ENCODE results near the gene ATOH8. TPM values are rescaled to one million over a fixed set of nuclear protein-coding genes. Genes with fewer than 3 reads are reported as not detected.

ATOH8 gene
- total RNA-seq (2013; cell fraction: nucleolus; rRNA removed), result 0.56 and 1.6 TPM in 2 replicates
- total RNA-seq (2014; rRNA removed), result not detected in 2 replicates
- total RNA-seq (2014; rRNA removed; fragmentation: Illumina TruSeq; extraction: Trizol), result 0.09 TPM in 1 of 2 replicates, not detected in the other
- total RNA-seq (2021), result 0.21 TPM in 1 of 2 replicates, not detected in the other
- not detected for polyA plus RNA-seq (2011; ENCODE audit: low read depth)
- polyA plus RNA-seq (2011; rRNA removed), result 0.39 and 0.60 TPM in 2 replicates
- polyA plus RNA-seq (2011; cell fraction: cytosol; rRNA removed), result 0.72 and 1.0 TPM in 2 replicates
- polyA plus RNA-seq (2011; cell fraction: nucleus; rRNA removed), result 1.6 and 1.7 TPM in 2 replicates
- 0.07 TPM in 1 of 2 replicates, not detected in the other for polyA plus RNA-seq (2012)
- polyA plus RNA-seq (2014; fragmentation: Illumina TruSeq; extraction: Trizol), result not detected in 2 replicates
- under 1 TPM in 1 of 2 experiments, not detected in 1; 0.03 TPM for polyA plus RNA-seq (2014; fragmentation: Nextera tagmentation; extraction: Ambion mirVana)
- not detected in 2 replicates for polyA plus RNA-seq (2014; rRNA removed)
- polyA plus RNA-seq (2016; fragmentation: Nextera tagmentation; extraction: Ambion mirVana), result not detected
- 1.0 and 1.4 TPM in 2 replicates for polyA minus RNA-seq (2011; rRNA and poly(A)+ RNA removed)
- polyA minus RNA-seq (2011; cell fraction: cytosol; rRNA and poly(A)+ RNA removed), result 0.31 and 1.2 TPM in 2 replicates
- polyA minus RNA-seq (2011; cell fraction: nucleus; rRNA and poly(A)+ RNA removed), result 0.48 and 0.86 TPM in 2 replicates
- Bru-seq, nascent RNA, result percentile 31 among the genes with signal in this experiment
- BruChase-seq, experiment 1, labeled RNA remaining after a 6-hour chase, result percentile 30 among the genes with signal in this experiment
- BruChase-seq, experiment 2, labeled RNA remaining after a 2-hour chase, result percentile 23 among the genes with signal in this experiment
- long read RNA-seq, experiment 1, result 0 reads
- long read RNA-seq, experiment 2, result 0 reads

GRCh38 chr2:85753525-85754312 lies at the start of gene ATOH8:
ATOH8 (plus strand) TSS chr2:85753991; CDS start chr2:85754190, 199 bp downstream.
- H4K20me1 ChIP-seq (ENCODE audit: control insufficient read depth, insufficient read depth), result no peaks in the 10 kb centered on the region
- ChIA-PET SMC1A (ENCODE audit: uncharacterized antibody, unreplicated experiment) (interaction anchor here (0.8 to 1.3 kb wide), 2 partner anchors 7 to 17 kb away, joined by 3 read pairs; no protein-coding TSS in a partner anchor), POLR2A (no interaction called here), CTCF (interaction anchor here (0.9 to 6.5 kb wide), 4 partner anchors 8 to 116 kb away, joined by 4 to 35 read pairs (median 4); no protein-coding TSS in a partner anchor), RAD21 (ENCODE audit: unreplicated experiment) (interaction anchor here (0.9 to 6.2 kb wide), 3 partner anchors 9 to 61 kb away, joined by 4 to 31 read pairs (median 4); no protein-coding TSS in a partner anchor)
- H3K9ac ChIP-seq (ENCODE audit: control insufficient read depth, insufficient read depth, low read length), result no peak within 1 kb of the TSS
- FAIRE-seq (no peak), DNase-seq (ENCODE audit: low read depth, low spot score) (no peak), ATAC-seq (peak; percentile 32)
- WGBS (ENCODE audit: insufficient coverage, insufficient replicate concordance, low lambda C conversion rate, missing lambda C conversion rate), result 3% methylated on average over 29 of the region's 81 CpGs
- peak within 1 kb of the TSS; percentile 27; the same call in 1 of the 2 replicates for H3K4me3 ChIP-seq
- H3K4me1 ChIP-seq (ENCODE audit: control insufficient read depth, insufficient read depth, low read length), result peaks cover 1% of the 10 kb centered on the region
- no peak within 1 kb of the TSS for H3K27ac ChIP-seq (ENCODE audit: control insufficient read depth, insufficient read depth)
- peak in 1 of 2 experiments; percentile 62; a peak in 2 of 4 replicates for TF ChIP-seq BHLHE40 (IDR thresholded peaks at IDR 0.05; ENCODE audit: borderline replicate concordance in 1 of 2, low read depth in 2 of 2, low read length in 1 of 2)
- no peak for TF ChIP-seq ZBTB33 (IDR thresholded peaks at IDR 0.05)
- peak; percentile 20 for TF ChIP-seq USF1 (IDR thresholded peaks at IDR 0.05; ENCODE audit: borderline replicate concordance, extremely low read length, insufficient read depth, low read depth, low read length)
- BruUV-seq (replicated peaks), result no TSS peak
- H3K36me3 ChIP-seq (ENCODE audit: control insufficient read depth in 2 of 2, insufficient read depth in 2 of 2, low read length in 1 of 2), result no peaks in the 10 kb centered on the region
- H3K9me3 ChIP-seq (replicated peaks; ENCODE audit: control insufficient read depth, insufficient read depth, low read length), result peaks cover 8% of the 10 kb centered on the region; the same call in 2 of the 3 replicates
- in situ Hi-C loops (cut with MboI), result no loop called here
- H3K79me2 ChIP-seq (ENCODE audit: control insufficient read depth, insufficient read depth, low read length), result no peaks in the 10 kb centered on the region
- H2AFZ ChIP-seq (ENCODE audit: control insufficient read depth, low read depth, low read length), result no peak within 1 kb of the TSS
- intact Hi-C loops (cut with micrococcal nuclease; ENCODE audit: unreplicated experiment), result no loop called here
- H3K4me2 ChIP-seq (ENCODE audit: control insufficient read depth, insufficient read depth), result peak within 1 kb of the TSS; percentile 50
- H3K27me3 ChIP-seq (replicated peaks in 1 of 2; ENCODE audit: control insufficient read depth in 2 of 2, insufficient read depth in 2 of 2, low read length in 1 of 2), result peaks cover 10 to 30% of the 10 kb centered on the region in 2 experiments
